A673 (cell line): ENCODE measurements around the gene CDX4. TPM values are rescaled to one million over a fixed set of nuclear protein-coding genes. Genes with fewer than 3 reads are reported as not detected.
A peak's percentile ranks its signal among the peaks of the same experiment; 100 is the strongest.

Experiments used
- BruUV-seq: library from RNA; stranded (reverse); fragments of 400-500 nt; replicated peaks from 2 replicates; lab custom pipeline; 2021; lab: Mats Ljungman, UMichigan
- CTCF ChIA-PET: fragments of 300-600 bp; sonication (Branson Sonifier 250); formaldehyde crosslinking; loops from one replicate; lab custom pipeline; 2022; ENCODE audit warnings: antibody characterized with exemption; lab: Charles Lee
- POLR2A ChIA-PET: fragments of 300-600 bp; sonication (Branson Sonifier 250); formaldehyde crosslinking; loops from one replicate; lab custom pipeline; 2022; ENCODE audit warnings: antibody characterized with exemption; ENCODE audit not compliant: low non-redundant PET; lab: Charles Lee
- DNase-seq: peaks from one replicate; pipeline ENCODE4 v3.0.0-alpha.2; 2015; ENCODE audit warnings: low spot score
- H3K27ac ChIP-seq: fragments of 200-600 bp; sonication (generic); 2 replicates; pipeline ENCODE4 v1.5.1; 2016; ENCODE audit warnings: mixed run types, low read depth, mild to moderate bottlenecking, mixed read lengths, antibody characterized with exemption, low read length; ENCODE audit not compliant: poor library complexity, severe bottlenecking
- H3K27me3 ChIP-seq: fragments of 200-600 bp; sonication (generic); replicated peaks from 2 replicates; pipeline ENCODE4 v1.6.1; 2017; ENCODE audit warnings: mixed run types, low read depth, mild to moderate bottlenecking, mixed read lengths, antibody characterized with exemption, low read length; ENCODE audit not compliant: insufficient read depth, poor library complexity
- H3K36me3 ChIP-seq: fragments of 200-600 bp; sonication (generic); 2 replicates; pipeline ENCODE4 v1.6.1; 2016; ENCODE audit warnings: mixed run types, mild to moderate bottlenecking, mixed read lengths, antibody characterized with exemption, low read length; ENCODE audit not compliant: insufficient read depth, poor library complexity, severe bottlenecking
- H3K4me1 ChIP-seq: fragments of 200-600 bp; sonication (generic); 2 replicates; pipeline ENCODE4 v1.6.1; 2017; ENCODE audit warnings: mixed run types, mild to moderate bottlenecking, mixed read lengths, antibody characterized with exemption, low read length; ENCODE audit not compliant: insufficient read depth, poor library complexity, severe bottlenecking
- H3K4me3 ChIP-seq: fragments of 200-600 bp; sonication (generic); 2 replicates; pipeline ENCODE4 v1.5.1; 2016; ENCODE audit warnings: low read depth, mixed run types, mild to moderate bottlenecking, mixed read lengths, low read length; ENCODE audit not compliant: poor library complexity, severe bottlenecking
- H3K9me3 ChIP-seq: fragments of 200-600 bp; sonication (generic); 2 replicates; pipeline ENCODE4 v1.6.1; 2016; ENCODE audit warnings: mixed run types, low read depth, mild to moderate bottlenecking, mixed read lengths, antibody characterized with exemption, low read length; ENCODE audit not compliant: poor library complexity, severe bottlenecking
- CTCF ChIP-seq: fragments of 300-800, 200-600 bp; sonication (generic); conservative IDR thresholded peaks from 2 replicates; pipeline ENCODE4 v1.5.1; 2017; ENCODE audit warnings: low read depth, mild to moderate bottlenecking, antibody characterized with exemption, low read length, moderate library complexity, mixed read lengths
- EZH2 ChIP-seq: fragments of 200-600 bp; sonication (generic); IDR thresholded peaks from 2 replicates; pipeline ENCODE4 v1.6.1; 2017; ENCODE audit warnings: borderline replicate concordance, low read depth, mild to moderate bottlenecking, mixed read lengths, antibody characterized with exemption, low read length; ENCODE audit not compliant: poor library complexity, severe bottlenecking
- intact Hi-C: fragments of 100-400 bp; cut with micrococcal nuclease; formaldehyde crosslinking; loops from one replicate; pipeline ENCODE4 v1.10.0; 2022; ENCODE audit not compliant: unreplicated experiment
- total RNA-seq: library from RNA; stranded (reverse); gene quantifications from 2 replicates; pipeline ENCODE4 v1.2.3, GENCODE V29; 2021

The CDX4 gene
- total RNA-seq, 1 experiment from 2014 or later, result not detected

GRCh38 chrX:73468376-73468775 is 21.5 kb downstream of the CDX4 start:
- no peak for DNase-seq
- no peaks in the 10 kb centered on the region for H3K9me3 ChIP-seq
- no TSS peak for BruUV-seq
- POLR2A ChIA-PET, result no interaction called here
- no peak overlapping the region for H3K27ac ChIP-seq
- no peaks in the 10 kb centered on the region for H3K36me3 ChIP-seq
- H3K4me1 ChIP-seq, result no peaks in the 10 kb centered on the region
- TF ChIP-seq EZH2 (no peak), CTCF (no peak)
- H3K27me3 ChIP-seq, result peaks cover 10% of the 10 kb centered on the region
- intact Hi-C loops, result no loop called here
- CTCF ChIA-PET, result no interaction called here
- H3K4me3 ChIP-seq, result no peak overlapping the region

GRCh38 chrX:73478961-73479360 is 32.1 kb downstream of the CDX4 start:
- Histone ChIP-seq H3K4me3 (no peak overlapping the region), H3K27me3 (peaks cover 8% of the 10 kb centered on the region), H3K36me3 (no peaks in the 10 kb centered on the region), H3K9me3 (no peaks in the 10 kb centered on the region), H3K27ac (no peak overlapping the region), H3K4me1 (no peaks in the 10 kb centered on the region)
- CTCF ChIA-PET, result no interaction called here
- peak; percentile 31 for DNase-seq
- BruUV-seq, result no TSS peak
- POLR2A ChIA-PET, result no interaction called here
- TF ChIP-seq CTCF, result no peak
- intact Hi-C loops, result no loop called here

GRCh38 chrX:73481521-73481920 is 34.7 kb downstream of the CDX4 start:
- no peaks in the 10 kb centered on the region for H3K36me3 ChIP-seq
- ChIA-PET POLR2A (no interaction called here), CTCF (no interaction called here)
- no peak overlapping the region for H3K4me3 ChIP-seq
- no peak for TF ChIP-seq EZH2
- TF ChIP-seq CTCF, result no peak
- no peaks in the 10 kb centered on the region for H3K27me3 ChIP-seq
- no peak for DNase-seq
- no peaks in the 10 kb centered on the region for H3K4me1 ChIP-seq
- H3K9me3 ChIP-seq, result no peaks in the 10 kb centered on the region
- no TSS peak for BruUV-seq
- H3K27ac ChIP-seq, result no peak overlapping the region
- intact Hi-C loops, result no loop called here
